OCI-LY3 (cell line): ENCODE measurements around the gene RERE.

Experiments used
- EZH2phosphoT487 ChIP-seq: fragments of 200-600 bp; shearing (Covaris generic); IDR thresholded peaks from 2 replicates; pipeline ENCODE4 v1.6.1; 2018; ENCODE audit warnings: antibody characterized with exemption, mixed run types, low read depth
- TF ChIP-seq, protein P1 (sequence below): fragments of 200-600, 300-600 bp; sonication (generic); IDR thresholded peaks from 2 replicates; pipeline ENCODE4 v1.5.1; 2014; ENCODE audit warnings: antibody characterized with exemption, low read length, low read depth

GRCh38 chr1:8669606-8670335 lies 147.7 kb downstream of the RERE start:
- TF ChIP-seq, protein P1, sequence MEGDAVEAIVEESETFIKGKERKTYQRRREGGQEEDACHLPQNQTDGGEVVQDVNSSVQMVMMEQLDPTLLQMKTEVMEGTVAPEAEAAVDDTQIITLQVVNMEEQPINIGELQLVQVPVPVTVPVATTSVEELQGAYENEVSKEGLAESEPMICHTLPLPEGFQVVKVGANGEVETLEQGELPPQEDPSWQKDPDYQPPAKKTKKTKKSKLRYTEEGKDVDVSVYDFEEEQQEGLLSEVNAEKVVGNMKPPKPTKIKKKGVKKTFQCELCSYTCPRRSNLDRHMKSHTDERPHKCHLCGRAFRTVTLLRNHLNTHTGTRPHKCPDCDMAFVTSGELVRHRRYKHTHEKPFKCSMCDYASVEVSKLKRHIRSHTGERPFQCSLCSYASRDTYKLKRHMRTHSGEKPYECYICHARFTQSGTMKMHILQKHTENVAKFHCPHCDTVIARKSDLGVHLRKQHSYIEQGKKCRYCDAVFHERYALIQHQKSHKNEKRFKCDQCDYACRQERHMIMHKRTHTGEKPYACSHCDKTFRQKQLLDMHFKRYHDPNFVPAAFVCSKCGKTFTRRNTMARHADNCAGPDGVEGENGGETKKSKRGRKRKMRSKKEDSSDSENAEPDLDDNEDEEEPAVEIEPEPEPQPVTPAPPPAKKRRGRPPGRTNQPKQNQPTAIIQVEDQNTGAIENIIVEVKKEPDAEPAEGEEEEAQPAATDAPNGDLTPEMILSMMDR = no peak
- no peak for TF ChIP-seq EZH2phosphoT487
